Left colon (tissue), 2 donors: ENCODE measurements around the gene LUM. TPM values are rescaled to one million over a fixed set of nuclear protein-coding genes. Genes with fewer than 3 reads are reported as not detected.

Experiments used
- ATAC-seq: fragments of 200-7000 bp; cut with Tn5 transposase; one replicate; pipeline ENCODE4 v1.9.1; 2020; ENCODE audit warnings: mild to moderate bottlenecking, moderate library complexity
- DNase-seq, 2 donors: peaks; one replicate each; pipeline ENCODE4 v3.0.0-alpha.2; 2020
- intact Hi-C, 2 donors: fragments of 100-400 bp; cut with DNase I in 1 of 2; cut with micrococcal nuclease in 1 of 2; formaldehyde crosslinking; loops; one replicate each; pipeline versions ENCODE4 v1.11.2 to v1.14.0; 2022; cut with DNase I, micrococcal nuclease
- long read RNA-seq: library from polyadenylated mRNA; unstranded; transcript quantifications from one replicate; pipeline ENCODE4 v2.0.0, GENCODE V29; 2021
- total RNA-seq, 2 donors: library from RNA; stranded (reverse); fragmentation: NEBNext Ultra II Directional; extraction: Animal tissue kit (Norgen Biotek cat#: 25700); gene quantifications; one replicate each; pipeline ENCODE4 v1.2.1, GENCODE V29; 2021
- donor health status: DM: no; HTN: no; CAD: no.
- donor health status: DM: yes; HTN: yes; CAD: no.

LUM gene, protein sequence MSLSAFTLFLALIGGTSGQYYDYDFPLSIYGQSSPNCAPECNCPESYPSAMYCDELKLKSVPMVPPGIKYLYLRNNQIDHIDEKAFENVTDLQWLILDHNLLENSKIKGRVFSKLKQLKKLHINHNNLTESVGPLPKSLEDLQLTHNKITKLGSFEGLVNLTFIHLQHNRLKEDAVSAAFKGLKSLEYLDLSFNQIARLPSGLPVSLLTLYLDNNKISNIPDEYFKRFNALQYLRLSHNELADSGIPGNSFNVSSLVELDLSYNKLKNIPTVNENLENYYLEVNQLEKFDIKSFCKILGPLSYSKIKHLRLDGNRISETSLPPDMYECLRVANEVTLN
- total RNA-seq = 10 to 100 TPM; 17.4 to 64.1 TPM
- long read RNA-seq, transcript LUM-201 (3 exons, 3,008 nt) = major isoform, 30 of 31 reads
- long read RNA-seq, partial matches to known transcripts = 1 of 31 reads
- long read RNA-seq, other reads (novel, unspliced or antisense) = 0 of 31 reads

DNA sequence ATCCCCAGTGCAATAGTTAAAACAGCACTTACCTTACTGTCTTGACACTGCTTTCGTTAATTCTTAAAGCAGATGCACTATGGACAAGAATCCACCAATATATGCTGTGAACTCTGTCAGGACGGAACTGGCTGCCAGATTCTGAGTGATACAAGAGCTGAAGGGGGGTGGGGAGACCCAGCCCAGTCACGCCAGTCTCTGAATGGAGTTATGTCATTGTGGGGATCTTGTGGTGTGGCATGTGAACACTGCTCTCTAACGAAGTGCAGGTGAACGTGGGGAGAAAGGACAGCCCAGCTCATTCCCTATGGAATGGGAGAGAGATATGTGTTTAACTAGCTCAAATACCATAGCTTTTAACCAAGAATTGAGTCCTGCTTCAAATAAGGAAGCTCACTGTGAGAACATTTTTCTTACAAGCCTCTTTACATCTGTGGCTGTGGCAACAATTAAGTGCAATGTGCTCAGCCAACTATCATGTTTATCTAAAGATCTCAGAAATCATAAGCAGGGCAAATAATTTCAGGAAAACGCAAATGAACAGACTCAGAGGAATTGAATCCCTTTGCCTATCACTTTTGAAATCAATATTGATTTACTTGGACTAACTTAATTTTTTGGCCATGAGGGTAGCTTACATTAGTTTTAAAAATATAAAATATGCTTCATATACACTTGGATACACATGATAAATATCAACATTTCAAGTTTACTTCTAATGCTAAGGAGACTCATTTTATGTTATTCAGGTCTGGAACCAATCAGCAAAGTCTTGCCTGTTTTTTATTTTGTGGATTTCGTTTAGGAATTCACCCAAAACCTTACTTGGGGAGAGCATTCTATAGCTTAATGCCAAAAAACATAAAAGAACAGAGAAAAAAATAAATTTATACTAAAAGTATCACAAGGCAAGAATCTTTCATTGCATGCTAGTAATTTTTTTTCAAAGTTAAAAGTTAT, at the start of gene LUM:
LUM (minus strand) TSS at position 129 of the 960 bp plus-strand sequence. CDS start 2,515 bp downstream, outside the sequence.
- ATAC-seq = no peak
- intact Hi-C loops = no loop called here
- no peak for DNase-seq

DNA sequence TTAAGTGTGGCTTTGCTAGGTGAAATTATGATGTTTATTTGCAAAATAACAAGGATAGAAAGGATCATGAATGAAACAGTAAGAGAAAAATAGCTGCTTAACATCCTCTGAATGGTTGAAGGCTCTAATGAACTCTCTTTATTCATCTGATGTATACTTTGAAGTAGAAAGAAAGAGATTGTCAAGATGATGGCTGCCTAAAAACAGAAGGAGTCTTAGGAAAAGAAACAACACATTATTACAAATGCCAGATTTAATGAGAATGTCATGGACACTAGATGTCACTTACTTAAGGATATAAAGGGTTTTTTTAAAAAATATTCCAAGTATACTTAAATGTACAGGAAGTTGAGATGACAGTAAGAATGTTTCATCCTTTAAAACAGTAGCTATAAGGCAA, 49.7 kb upstream of the LUM start:
- no peak for DNase-seq
- intact Hi-C loops = no loop called here
- no peak for ATAC-seq

DNA sequence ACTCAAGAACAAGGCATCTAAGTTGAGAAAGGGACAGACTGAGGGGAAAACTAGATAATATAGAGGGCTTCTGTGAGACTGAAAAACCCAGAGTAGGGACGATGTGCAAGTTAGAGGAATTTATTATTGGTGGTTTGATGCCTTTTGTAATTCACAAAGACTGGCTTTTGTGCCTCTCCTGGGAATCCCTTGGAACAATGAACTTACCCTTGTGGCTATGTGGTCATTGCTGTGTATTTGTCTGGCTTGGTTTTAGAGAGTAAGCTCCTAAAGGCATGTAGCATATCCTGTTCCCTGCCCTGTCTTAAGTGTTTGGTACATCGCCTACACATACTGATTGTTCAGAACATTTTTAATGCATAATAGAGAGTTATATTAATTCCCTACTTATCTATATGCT, 44.7 kb upstream of the LUM start:
- no peak for ATAC-seq
- DNase-seq = no peak
- intact Hi-C loops = no loop called here

DNA sequence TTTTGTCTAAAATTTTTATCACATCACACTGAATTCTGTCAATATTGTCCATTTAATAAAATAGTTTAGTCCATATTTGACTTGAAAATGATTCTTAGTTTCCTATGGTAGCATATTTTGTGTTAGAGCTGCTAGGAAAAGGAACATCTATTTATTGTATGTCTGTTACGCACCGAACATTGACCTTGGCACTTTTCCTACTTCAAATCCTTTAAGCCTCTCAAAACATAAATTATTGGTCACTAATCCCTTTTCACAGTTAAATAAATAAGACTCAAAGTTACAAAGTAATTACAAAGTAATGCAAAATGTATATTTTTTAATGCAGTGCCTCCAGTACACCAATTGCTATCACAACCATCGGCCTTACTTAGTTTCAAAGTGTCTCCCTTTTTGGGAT, 42.8 kb upstream of the LUM start:
- intact Hi-C loops = no loop called here
- ATAC-seq (no peak), DNase-seq (no peak)

DNA sequence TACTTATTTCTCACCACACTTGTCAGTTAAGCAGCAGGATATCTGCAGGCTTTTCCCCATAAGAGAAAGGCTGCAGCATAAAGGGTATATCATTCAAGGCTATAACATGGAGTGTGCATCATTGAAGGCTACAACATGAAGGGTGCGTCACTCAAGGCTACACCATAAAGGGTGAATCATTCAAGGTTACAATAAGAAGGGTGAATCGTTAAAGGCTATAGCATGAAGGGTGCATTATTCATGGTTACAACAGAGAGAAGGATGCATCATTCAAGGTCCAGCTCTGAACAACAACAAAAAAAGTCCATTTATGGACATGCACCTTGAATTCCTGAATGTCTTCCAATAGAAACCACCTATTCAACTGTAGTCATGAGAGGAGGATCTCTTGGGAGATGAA, 32.8 kb upstream of the LUM start:
- peak; percentile 52 for ATAC-seq
- intact Hi-C loops = no loop called here
- DNase-seq = no peak

DNA sequence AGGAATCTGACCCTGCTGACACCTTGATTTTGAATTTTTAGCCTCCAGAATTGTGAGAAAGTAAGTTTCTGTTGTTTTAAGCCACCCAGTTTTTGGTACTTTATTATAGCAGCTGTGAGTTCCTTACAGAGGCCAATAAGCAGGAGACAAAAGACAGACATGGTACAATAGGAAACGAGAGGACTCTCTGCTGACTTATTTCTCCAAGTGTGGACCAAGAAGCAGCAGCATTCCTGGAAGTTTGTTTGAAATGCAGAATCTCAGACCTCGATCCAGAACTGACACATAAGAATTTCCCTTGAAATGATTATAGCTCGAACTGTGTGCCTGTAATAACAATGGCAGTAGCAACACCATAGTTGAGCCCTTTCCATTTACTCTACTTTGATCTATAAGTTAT, 31.9 kb upstream of the LUM start:
- no peak for ATAC-seq
- DNase-seq = no peak
- intact Hi-C loops = no loop called here

DNA sequence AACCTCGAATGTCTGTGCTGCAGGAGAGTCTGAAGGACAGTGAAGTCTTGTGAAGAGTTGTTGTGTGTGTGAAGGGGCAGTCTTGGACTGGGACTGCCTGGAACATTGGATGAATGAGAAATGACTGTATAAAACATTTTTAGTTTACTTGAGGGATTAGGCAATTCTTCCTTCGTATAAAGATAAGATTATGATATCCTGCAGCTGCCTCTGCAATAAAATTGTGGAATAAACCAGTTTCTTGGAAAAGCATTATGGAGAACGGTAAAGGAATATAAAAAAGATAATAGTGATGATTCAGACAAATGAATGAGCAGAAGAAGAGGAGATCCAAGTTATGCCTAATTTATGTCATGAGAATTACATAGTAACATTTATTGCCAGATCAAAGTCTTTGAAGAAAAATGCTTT, 30.9 kb upstream of the LUM start:
- no peak for DNase-seq
- intact Hi-C loops = no loop called here
- ATAC-seq = no peak

DNA sequence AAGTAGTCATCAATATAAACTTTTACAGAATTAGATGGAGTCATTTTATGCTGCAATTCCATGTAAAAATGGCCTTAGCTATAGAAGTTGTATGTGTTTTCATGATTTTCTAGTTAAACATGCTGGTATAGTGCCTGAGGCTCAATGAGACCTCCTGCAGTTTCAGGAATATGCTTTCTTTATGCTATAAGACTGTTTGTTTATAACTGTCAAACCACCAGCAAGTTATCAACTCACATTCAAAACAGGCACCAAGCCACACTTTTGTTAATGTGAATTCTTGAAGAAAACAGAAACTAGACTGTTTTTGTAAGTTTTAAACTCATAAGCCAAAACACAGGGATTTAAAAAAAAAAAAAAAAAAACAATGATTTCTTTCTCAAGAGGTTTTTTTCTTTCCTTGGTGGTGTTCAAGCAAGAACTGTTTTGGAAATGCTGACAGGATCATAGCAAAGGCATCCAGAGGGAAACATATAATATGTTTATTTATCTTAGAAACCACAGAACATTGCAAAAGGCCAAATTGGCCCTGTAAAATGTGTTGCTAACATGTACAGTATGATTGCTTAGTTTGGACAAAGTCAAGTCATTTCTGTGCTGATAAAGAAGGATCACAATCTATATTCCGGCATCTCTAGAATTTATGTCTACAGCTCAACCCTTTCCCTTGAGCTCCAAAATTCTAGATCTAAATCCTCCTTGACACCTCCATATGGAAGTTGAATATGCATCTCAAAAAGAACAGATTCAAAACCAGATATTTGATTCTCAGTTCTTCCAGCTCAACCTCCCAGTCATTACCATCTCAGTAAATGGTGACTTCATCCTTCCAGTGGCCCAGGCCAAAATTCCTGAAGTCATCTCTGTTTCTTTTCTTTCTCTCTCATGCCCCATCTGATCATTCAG, 29.0 kb upstream of the LUM start:
- DNase-seq = no peak
- ATAC-seq = no peak
- intact Hi-C loops = no loop called here

DNA sequence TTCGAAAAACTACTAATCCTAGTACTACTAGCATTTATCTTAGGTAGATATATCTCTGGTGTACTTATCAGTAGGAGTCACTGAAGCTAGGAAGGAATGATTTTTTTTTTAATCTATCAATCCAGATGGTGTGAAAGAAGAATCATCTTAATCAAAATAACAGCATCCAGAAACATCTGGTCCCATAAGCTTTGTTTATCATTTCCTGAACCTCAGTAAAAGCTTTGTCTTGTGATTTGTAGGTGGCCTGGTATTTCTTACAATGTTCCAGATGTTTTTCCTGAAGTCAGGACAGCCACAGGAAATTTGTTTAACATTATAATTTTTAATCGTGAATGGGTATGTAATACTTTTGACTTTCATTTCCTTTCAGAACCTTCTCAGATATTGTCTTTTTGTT, 28.0 kb upstream of the LUM start:
- no peak for ATAC-seq

DNA sequence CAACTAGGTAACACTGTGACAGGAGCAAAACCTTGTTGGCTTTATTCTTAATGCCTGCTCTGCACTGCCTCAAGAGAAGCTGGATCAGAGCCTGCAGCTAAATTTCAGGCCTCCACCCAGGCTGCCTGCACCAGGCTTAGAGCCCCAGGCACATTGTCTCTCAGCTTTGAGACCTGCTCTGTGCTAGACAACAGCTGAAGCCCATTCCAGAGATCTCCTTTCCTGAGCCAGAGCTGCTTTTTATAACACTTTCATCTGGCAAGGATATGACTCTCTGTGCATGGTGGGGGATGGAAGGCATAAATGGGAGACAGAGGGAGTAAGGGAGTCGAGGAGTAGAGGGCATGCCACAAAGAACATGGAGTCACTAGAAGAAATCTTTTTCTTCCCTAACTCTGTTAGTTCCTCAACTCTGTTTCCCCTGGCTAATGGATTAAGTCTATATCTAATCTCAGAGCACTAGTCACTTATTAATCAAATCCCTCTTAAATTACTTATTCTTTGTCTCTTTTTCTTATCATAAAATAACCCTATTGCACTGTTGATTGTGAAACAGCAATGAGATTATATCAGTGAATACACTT, 27.1 kb upstream of the LUM start:
- peak; percentile 26 for ATAC-seq
- intact Hi-C loops = no loop called here
- peak in 1 of 2 donors; percentile 29 for DNase-seq

More for the DNA sequence above, 28.0 kb upstream of the LUM start:
- DNase-seq = no peak
- intact Hi-C loops = no loop called here

DNA sequence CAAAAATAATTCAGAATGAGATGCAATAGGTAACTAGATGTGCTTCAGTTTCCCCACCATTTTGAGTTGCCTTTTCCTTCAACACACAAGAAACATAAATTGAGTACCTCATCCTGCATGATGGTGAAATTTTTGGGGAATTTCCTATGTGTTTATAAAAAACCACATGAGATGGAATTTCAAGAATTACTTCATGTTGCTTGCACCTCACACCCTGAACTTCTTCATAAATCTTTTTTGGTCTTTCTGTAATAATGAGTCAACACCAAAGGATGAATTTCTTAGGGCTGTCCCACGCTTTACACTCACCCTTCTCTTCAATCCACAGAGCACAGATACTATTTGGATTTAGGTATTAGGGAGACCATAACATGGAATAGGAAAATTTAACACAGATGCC, 22.6 kb upstream of the LUM start:
- DNase-seq (no peak), ATAC-seq (no peak)
- intact Hi-C loops = no loop called here

DNA sequence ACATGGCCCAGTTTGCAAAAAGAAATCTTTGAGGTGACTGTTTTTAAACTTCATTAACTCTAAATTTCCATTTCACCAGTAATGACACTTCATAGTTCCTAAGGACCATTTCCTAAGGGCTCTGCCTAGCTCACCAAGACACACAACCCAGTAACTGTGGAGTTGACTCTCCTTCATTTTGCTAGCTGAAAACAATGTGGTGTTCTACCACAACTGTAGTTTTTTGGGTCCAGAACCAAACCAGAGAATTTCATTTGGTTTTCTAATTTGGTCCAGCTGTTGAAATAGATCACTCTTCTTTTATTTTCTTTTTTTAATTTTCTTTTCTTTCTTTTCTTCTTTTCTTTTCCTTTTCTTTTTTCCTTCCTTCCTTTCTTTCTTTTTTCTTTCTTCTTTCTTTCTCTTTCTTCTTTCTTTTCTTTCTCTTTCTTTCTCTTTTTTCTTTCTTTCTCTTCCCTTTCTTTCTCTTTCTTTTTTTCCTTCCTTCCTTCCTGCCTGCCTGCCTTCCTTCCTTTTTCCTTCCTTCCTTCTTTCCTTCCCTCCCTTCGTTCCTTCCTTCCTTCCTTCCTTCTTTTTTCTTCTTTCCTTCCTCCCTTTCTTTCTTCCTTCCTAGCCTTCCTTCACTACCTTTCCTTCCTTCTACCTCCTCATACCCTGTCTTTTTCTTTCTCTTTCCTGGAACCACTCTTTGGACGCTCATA, 18.5 kb upstream of the LUM start:
- DNase-seq = no peak
- intact Hi-C loops = no loop called here
- ATAC-seq = no peak

DNA sequence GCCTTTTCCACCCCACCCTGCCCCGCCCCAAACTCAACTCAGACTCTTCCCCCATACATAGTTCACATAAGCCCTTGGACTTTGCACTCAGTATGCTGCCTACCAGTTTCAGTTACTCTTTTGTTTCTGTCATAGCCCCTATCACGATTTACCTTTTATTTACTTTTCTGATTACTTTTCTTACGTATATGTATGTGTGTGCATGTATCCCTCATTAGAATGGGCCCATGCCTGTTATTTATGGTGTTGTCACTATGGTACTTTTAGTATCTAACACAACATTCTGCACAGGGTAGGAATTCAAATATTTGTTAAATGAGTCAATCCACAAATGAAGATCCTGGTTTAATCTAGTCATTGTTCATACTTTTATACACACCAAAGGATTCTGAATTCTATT, 16.5 kb upstream of the LUM start:
- intact Hi-C loops = no loop called here
- DNase-seq (no peak), ATAC-seq (peak; percentile 99)

DNA sequence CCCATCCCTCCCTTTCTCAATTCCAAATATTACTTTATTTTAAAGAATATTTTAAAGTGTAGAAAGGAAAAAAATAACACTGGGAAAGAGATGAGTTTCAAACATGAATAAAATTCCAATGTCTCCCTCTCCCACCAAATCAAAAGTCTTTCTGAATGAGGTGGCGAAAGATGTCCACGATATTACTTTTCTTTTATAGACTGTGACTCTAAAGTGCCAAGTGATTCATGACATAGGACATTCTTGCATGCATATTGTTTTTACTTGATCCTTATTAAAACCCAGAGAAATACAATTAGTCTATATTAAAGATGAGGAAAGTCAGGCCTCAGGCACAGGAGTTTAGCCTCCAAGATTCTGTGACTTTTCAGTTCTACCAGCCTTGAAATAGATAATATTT, 16.0 kb upstream of the LUM start:
- DNase-seq (no peak), ATAC-seq (peak; percentile 34)
- intact Hi-C loops = no loop called here

DNA sequence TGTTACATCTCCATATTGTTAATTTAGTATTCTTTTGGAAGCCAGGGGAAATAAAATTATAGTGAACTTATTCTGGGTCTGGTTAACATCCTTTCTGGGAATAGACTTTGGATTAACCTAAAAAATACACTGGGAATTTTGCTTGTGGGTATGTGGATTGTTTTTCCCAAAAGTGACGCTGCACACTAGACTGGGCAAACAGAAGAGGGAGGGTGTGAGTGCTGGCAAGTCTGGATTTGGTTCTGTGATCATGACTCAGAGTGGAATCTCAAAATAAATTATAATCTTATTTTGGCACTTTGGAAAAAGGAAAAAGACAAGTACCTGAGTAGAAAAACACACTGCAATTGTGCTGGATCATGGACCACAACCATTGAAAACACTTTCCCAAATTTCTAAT, 15.2 kb upstream of the LUM start:
- ATAC-seq = no peak
- intact Hi-C loops = no loop called here

DNA sequence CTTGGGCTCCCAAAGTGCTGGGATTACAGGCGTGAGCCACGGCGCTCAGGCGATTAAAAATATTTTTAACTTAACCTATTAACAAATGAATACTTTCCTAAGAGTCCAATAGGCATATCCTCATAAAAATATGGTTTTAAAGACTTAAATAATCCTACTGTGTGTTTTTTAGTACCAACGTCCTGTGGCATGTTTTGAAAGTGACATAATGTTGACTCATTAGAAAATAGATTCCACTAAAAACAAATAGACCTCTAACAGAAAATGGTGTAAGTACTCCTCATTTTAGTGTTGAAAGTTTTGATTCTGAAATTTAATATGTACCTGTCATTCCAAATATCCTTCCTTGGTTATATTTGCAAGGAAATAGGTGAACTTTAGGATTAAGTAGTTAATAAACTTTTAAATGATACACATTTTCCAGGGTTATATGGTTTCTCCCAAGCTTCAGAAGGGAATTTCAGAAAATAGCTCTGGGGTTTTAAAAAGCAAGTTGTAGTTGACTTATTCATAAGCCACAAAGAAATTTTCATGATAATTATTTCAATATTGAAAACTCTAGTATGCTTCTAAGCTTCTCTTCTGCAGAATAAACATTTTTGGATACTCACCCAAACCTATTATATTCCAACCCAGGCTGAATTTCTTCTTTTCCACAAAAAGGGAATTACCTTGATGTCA, 12.1 kb upstream of the LUM start:
- intact Hi-C loops = no loop called here
- DNase-seq = no peak
- ATAC-seq = no peak

More for the DNA sequence above, 15.2 kb upstream of the LUM start:
- DNase-seq = no peak

DNA sequence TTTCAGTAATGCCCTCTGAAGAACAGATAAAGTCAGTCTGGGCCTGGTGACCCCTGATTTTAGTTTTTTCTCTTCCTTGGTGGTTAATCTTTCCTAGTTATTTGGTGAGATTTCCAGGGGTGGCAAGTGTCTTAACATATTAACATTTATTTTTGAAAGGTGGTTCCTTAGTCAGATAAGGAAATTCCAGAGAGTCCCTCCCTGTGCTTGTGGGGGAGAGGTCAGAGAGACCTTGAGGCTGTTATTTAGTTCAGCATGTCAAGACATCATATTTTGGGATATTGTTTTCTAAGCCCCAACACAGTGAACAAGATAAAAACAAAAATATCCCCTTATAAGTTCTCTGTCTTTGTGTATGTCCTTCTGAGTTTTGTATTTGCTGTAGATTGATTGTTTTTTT, 9.5 kb upstream of the LUM start:
- ATAC-seq (no peak), DNase-seq (no peak)
- intact Hi-C loops = no loop called here
